Amniotic stem cell (primary cell): ENCODE data around the gene DNM1L.
"Not testable (repeated sequence)": the region's sequence is repeated elsewhere in the genome, so short reads cannot be mapped to it uniquely, and the experiment has no call there.

Experiments
- DNase-seq: peaks from one replicate; lab custom pipeline; 2025; lab: John Stamatoyannopoulos, UW

Gene DNM1L

GRCh38 chr12:32697445-32697844 is 18.3 kb downstream of the DNM1L start:
- no peak for DNase-seq

GRCh38 chr12:32698285-32698684 is 19.2 kb downstream of the DNM1L start:
- DNase-seq, result no peak

DNA sequence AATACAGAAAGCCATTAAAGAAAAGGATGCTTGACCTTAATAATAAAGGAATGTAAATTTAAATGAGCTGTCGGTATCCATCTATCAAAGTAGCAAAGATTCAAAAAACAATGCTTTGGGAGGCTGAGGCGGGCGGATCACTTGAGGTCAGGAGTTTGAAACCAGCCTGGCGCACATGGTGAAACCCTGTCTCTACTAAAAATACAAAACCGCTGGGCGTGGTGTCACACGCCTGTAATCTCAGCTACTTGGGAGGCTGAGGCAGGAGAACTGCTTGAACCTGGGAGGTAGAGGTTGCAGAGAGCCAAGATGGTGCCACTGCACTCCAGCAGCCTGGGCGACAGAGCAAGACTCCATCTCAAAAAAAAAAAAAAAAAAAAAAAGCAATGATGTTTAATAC is 20.3 kb downstream of the DNM1L start:
- DNase-seq, result not testable (repeated sequence)

DNA sequence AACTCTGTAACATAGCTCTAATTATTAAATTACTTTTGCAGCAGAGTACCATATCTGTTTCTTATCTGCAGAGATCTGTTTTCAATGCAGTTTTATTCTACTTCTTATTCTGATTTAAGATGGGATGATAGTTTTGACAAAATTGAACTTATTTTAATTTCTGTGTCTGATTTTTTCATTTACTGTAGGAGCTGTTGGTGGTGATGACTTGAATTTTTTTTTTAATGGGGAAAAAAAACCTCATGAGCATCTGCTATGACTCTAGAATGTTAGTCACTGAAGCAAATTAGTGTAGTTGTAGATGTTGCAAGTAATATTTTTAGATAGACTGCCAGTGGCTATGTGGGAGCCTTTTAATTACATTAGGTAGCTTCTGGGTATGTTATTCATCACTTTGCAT is 23.4 kb downstream of the DNM1L start:
- DNase-seq, result no peak

DNA sequence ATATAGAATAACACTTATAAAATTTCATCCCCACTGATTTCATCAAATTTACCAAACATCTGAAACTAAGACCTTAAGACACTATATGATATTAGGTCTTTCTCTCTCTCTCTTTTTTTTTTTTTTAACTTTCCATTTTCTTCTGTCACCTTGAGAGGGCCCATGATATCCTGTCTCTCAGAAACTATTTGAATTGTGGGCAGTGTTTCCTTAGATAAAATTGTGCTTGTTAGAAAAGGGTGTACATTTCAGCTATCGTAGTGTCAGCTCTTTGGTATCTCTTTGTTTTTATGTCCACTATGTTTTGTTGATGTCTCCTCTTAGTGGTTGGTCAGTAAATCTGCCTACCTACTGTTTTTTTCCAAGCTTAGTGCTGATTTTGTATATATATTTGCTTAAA is 23.8 kb downstream of the DNM1L start:
- no peak for DNase-seq

DNA sequence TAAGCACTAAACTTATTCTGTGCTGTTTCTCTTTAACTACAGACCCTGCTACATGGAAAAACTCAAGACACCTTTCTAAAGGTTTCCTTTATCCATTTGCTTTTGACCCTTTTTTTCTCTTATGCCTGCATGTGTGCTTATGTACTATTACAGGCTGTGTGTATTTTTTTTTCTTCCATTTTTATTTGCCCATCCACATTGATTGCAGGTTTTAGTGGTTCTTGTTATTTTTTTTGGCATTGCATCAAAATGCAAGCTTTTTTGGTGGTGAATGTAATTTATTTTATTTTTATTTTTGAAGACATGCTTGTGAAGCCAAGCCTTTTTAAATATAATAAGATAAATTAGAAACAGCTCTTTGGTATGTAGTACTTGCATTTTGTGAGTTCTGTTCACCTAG is 26.7 kb downstream of the DNM1L start:
- no peak for DNase-seq

GRCh38 chr12:32706335-32707024 is 27.4 kb downstream of the DNM1L start:
- DNase-seq, result no peak

DNA sequence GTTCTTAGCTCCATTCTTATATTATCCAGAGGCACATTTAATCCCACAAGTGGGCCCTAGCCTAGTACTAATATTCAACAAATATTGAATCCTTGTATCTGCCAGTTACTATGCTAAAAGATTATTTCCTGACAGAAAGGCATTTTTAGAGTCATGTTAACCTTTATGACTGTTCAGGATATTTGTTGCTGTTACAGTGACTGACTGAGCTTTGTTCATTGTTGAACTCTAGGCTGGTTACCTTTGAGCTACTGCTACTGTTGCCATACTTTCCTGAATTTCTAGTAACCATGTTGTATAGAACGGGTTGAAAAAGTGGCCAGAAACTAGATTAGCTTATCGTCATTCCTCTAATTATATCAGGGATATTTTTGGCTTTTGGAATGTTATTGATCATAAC is 29.8 kb downstream of the DNM1L start:
- no peak for DNase-seq

DNA sequence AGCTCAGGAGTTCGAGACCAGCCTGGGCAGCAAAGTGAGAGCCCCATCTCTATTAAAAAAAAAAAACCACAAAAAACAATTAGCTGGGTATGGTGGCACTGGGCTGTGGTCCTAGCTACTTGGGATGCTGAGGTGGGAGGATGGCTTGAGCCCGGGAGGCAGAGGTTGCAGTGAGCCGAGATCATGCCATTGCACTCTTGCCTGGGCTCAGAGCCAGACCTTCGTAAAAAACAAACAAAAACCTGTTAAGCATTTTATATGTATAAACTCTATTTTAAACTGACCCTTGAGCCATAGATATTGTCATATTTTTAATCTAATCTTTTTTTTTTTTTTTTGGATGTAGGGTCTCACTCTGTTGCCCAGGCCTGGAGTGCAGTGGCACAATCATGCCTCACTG is 35.7 kb downstream of the DNM1L start:
- DNase-seq, result no peak

DNA sequence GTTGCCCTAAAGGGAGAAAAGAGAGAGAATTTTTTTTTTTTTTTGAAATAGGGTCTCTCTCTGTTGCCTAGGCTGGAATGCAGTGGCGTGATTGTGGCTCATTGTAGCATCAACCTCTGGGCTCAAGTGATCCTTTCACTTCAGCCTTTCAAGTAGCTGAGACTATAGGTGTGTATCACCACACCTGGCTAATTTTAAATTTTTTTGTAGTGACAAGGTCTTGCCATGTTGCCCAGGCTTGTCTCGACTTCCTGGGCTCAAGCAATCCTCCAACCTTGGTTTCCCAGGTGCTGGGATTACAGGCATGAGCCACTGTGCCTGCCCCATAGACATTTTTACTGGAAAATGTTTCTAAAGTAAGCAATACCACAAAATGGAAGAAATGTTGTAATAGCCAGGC is 39.8 kb downstream of the DNM1L start:
- DNase-seq, result no peak

GRCh38 chr12:32725308-32725707 is 46.2 kb downstream of the DNM1L start:
- not testable (repeated sequence) for DNase-seq

- DNase-seq, result no peak
These were observed 47.2 kb downstream of the DNM1L start for GRCh38 chr12:32726286-32726685.

DNA sequence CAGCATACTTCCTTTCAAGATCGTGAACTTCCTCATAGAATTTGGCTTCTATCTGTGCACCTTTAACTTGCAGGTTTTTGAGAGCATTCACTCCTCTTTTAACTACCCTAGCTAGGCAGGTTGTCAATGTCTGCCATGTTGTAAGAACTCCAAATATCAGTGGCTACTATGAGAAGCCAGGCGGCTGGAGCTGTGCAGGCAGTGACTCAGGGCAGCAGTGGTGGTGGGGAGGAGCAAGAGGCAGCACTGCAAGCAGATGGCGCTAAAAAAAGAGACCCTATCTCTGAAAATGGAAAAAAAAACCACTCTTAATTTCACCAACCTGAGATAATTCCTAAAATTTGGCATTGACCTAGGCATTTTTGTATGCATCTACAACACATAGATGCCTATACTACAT is 48.1 kb downstream of the DNM1L start:
- no peak for DNase-seq

DNA sequence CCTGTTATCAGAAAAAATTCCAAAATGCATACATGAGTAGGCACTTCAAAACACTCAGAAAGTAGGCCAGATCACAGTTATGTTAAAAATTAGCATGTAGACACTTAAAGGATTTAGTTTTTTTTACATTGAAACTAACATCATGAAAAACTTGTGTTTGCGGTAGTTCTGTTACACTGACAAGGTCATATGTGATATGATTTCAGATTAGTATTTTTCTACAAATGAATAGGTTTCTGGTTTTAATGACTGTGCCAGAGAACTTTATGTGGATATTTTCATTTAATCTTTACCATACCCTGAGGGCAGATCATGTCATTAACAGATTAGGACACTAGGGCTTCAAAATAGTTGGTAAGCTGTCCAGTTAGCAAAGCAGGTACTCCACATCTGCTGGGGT is 55.9 kb downstream of the DNM1L start:
- no peak for DNase-seq

DNA sequence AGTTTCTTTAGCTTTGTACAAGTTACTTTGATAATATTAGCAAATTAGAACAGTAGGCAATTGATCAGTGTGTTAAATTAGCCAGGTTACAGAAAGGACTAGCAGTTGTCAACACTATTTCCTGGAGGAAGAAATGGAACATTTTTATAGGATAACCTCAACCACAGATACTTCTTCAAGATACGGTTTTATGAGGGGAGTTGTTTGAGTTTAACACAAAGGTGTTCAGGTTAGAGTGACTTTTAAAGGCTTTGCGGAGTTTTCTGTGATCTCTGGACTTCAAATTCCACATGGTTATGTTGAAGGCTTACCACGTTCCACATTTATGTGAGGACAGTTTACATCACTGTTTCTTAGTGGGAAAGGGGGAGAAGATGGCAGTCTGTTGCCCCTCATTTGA is 57.3 kb downstream of the DNM1L start:
- no peak for DNase-seq

DNA sequence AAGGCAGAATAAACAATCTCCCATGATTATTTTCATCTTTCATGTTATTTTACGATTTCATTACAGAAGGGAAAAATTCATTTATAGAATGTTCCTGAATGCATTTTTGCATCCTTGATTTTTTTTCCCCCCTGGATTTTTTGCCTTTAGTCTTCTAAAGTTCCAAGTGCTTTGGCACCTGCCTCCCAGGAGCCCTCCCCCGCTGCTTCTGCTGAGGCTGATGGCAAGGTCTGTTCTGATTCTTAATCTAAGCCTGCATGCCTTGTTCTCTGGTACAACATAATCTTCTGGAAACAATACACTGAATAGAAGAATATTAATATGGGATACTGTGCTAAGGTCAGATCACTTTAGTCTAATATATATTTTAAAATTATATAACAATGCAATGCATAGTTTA is 58.6 kb downstream of the DNM1L start:
- no peak for DNase-seq

- no peak for DNase-seq
These were observed 60.2 kb downstream of the DNM1L start for GRCh38 chr12:32739279-32739678.

DNA sequence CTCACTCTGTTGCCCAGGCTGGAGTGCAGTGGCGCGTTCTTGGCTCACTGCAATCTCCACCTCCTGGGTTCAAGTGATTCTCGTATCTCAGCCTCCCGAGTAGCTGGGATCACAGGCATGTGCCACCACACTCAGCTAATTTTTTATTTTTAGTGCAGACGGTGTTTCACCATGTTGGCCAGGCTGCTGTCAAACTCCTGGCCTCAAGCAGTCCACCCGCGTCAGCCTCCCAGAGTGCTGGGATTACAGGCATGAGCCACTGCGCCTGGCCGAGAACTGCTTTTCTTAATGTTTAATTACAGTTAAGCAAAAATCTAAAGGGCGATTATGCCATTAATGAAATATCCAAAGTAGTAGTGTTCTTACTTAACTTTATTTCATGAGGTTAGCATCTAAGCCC is 63.0 kb downstream of the DNM1L start:
- DNase-seq, result no peak

- no peak for DNase-seq
These were observed 64.2 kb downstream of the DNM1L start for GRCh38 chr12:32743264-32743663.

- no peak for DNase-seq
These were observed 74.5 kb downstream of the DNM1L start for GRCh38 chr12:32753605-32754004.

DNA sequence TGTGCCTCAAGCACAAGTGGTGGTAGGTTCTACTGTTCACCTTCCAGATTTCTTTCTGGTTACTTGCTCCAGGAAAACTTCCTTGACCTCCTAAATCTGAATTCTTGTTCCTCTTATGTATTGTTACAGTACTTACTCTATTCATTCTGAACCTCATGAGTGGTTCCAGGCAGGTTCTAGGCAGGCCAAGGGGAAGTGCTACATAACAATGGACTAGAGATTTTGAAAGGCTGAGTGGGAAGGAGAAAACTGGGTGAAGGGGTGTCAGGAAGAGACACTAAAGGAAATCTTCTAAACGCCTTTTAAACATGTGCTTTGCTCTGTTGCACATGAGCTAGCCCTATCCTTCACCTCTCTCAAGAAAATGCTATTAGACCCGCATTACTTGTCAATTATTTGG is 75.0 kb downstream of the DNM1L start:
- no peak for DNase-seq

GRCh38 chr12:32755051-32755653 is 76.1 kb downstream of the DNM1L start:
- peak; percentile 52 for DNase-seq

DNA sequence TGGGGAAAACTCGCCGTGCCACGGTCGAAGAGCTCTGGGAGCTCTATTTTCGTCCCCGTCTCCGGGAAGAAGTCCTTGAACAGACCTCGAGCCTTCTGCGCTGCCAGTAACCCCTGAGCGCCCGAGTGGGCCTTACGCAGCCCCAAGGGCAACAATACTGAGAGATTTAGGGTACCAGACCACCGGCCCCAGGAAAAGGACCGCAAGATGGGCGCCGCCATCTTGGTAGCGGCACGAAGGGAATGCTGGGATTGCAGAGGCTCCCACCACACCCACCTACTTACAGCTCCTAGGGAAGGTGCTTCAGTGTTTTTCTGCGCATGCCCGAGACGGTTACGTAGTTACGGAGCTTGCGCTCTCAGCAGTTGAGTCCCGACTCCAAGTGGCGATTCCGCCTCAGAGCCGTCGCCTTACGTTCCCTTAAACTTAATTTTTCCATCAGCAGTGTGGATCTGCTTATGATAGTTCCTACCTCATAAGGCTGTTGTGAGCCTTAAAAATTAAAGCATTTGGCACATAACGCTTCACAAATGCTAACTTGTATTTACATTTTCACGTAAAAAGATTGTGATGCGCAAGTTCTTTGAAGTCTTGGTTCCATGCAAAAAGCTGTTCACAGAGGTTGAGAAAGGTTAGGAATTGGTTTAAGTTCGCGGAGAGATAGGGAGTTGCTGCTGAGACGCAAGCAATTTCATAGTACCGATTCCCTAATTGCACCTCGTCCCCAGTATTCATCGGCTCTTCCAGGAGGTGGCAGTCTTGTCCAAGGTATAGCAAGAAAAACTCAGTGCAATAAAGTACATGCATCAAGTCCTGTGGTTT is 76.8 kb downstream of the DNM1L start, which contains the start of gene YARS2:
Gene YARS2 (minus strand): TSS at position 244 of the 822 bp plus-strand sequence. CDS start 23 bp downstream, at position 221.
- peak; percentile 95 for DNase-seq
